LNCaP clone FGC (cell line): ENCODE measurements around the gene SEPTIN7.
A peak's percentile ranks its signal among the peaks of the same experiment; 100 is the strongest.

Source experiments
- DNase-seq: peaks from one replicate; pipeline ENCODE4 v3.0.0-alpha.2; 2011; ENCODE audit warnings: low read depth
- H3K4me3 ChIP-seq: 2 replicates; pipeline ENCODE4 v1.5.1; 2011; ENCODE audit warnings: mild to moderate bottlenecking, low read depth, low read length, control low read depth
- TF ChIP-seq, protein P1 (sequence below): IDR thresholded peaks from 2 replicates; pipeline ENCODE4 v1.5.1; 2012; ENCODE audit warnings: mild to moderate bottlenecking; ENCODE audit not compliant: control insufficient read depth, insufficient read depth; ENCODE audit errors: extremely low read depth

SEPTIN7 gene

DNA sequence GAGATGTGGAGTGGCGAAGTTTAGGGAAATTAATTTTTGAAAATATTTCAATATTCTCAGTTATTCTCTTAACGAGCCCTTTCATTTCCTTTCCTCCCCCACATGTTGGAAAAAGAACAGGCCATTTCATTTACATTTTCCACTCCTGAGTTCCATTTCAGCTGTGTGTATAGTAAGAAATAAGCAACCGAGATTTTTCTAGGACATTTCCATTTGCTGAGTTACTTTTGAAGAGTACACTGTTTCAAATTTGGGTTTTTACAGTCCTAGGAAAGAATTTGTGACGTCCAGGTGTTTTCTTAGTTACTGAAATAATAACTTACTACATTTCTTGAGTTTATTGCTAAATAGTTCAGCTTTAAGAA, 1.2 kb downstream of the SEPTIN7 start:
- peak overlapping the region; percentile 84 for H3K4me3 ChIP-seq
- DNase-seq: no peak
- TF ChIP-seq, protein P1, sequence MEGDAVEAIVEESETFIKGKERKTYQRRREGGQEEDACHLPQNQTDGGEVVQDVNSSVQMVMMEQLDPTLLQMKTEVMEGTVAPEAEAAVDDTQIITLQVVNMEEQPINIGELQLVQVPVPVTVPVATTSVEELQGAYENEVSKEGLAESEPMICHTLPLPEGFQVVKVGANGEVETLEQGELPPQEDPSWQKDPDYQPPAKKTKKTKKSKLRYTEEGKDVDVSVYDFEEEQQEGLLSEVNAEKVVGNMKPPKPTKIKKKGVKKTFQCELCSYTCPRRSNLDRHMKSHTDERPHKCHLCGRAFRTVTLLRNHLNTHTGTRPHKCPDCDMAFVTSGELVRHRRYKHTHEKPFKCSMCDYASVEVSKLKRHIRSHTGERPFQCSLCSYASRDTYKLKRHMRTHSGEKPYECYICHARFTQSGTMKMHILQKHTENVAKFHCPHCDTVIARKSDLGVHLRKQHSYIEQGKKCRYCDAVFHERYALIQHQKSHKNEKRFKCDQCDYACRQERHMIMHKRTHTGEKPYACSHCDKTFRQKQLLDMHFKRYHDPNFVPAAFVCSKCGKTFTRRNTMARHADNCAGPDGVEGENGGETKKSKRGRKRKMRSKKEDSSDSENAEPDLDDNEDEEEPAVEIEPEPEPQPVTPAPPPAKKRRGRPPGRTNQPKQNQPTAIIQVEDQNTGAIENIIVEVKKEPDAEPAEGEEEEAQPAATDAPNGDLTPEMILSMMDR: no peak

DNA sequence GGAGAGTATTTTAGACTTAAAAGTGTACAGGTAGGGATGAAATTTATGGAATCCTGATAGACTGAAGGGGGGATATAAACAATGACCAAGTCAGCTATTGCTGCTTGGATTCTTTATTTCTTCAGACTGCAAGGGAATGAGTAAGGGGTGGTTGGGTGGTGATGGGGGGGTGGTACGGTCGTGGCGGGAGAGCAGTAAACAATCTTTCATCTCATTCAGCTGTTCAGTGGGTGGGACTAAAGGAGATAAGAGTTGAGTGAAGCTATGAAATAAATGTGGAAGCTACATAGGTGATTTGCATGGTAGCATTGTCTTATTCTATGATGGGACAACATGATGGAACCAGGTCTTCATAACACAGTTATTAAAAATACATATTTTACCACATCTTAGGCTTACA, 1.8 kb downstream of the SEPTIN7 start:
- DNase-seq: no peak

DNA sequence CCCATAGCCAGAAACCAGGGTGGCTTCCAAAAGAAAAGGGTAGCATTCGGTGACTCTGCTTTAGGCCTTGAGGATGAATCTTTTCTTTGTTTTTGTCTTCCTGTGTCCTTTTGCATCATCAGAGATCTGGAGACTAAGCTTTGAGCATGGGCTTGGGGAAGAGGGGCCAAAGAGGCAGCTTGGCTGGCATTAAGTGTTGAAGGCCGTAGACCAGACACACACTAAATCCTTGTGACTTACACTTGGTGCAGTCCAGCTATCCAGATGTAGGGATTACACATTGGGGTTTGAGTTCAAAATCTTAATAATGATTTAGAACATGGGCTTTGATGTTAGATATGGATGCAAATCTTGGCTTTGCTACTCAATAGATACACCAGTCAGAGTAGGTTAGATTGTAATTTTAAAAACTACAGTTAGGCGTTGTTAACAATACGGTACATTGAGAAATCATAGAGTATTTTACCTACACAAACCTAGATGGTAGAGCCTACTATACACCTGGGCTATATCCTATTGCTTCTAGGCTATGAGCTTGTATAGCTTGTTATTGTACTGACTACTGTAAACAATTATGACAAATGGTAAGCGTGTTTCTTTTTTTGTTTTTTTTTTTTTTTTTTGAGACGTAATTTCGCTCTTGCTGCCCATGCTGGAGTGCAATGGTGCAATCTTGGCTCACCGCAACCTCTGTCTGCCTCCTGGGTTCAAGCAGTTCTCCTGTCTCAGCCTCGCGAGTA, 3.5 kb downstream of the SEPTIN7 start:
- no peak for DNase-seq
- no peak overlapping the region for H3K4me3 ChIP-seq
- TF ChIP-seq, protein P1: no peak

More for the DNA sequence above, 1.8 kb downstream of the SEPTIN7 start:
- peak overlapping the region; percentile 84 for H3K4me3 ChIP-seq
- TF ChIP-seq, protein P1: no peak

DNA sequence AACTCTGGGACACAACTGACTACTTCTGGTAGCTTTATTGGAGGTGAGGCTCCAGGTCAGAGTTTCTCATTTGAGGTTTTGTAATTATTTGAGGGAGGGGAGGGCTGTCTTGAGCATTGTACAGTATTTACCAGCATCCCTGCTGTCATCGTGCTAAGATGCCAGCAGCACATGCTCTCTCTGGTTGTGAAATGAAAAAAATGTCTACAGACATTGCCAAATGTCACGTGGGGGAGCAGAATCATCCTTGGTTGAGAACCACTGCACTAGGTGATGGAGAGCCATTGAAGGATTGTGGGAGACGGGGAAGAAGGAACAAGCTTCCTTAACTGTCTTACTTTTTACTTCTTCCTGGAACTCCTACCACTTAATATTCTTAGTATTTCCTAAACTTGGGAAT, 5.0 kb downstream of the SEPTIN7 start:
- DNase-seq: no peak
- TF ChIP-seq, protein P1: no peak
- H3K4me3 ChIP-seq: no peak overlapping the region

DNA sequence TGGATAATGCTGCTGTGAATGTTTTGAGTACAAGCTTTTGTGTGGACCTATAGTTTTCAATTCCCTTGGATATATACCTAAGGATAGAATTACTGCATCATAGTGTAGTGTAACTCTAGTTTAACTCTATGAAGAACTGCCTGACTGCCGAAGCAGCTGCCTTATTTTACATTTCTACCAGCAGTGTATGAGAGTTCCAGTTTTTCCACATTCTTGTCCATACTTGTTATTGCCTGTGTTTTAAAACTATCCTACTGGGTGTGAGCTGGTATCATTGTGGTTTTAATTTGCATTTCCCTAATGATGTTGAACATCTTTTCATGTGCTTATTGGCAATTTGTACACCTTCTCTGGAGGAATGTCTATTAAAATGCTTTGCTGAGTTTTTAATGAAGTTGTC, 15.7 kb downstream of the SEPTIN7 start:
- TF ChIP-seq, protein P1: no peak
- no peak overlapping the region for H3K4me3 ChIP-seq
- DNase-seq: no peak

DNA sequence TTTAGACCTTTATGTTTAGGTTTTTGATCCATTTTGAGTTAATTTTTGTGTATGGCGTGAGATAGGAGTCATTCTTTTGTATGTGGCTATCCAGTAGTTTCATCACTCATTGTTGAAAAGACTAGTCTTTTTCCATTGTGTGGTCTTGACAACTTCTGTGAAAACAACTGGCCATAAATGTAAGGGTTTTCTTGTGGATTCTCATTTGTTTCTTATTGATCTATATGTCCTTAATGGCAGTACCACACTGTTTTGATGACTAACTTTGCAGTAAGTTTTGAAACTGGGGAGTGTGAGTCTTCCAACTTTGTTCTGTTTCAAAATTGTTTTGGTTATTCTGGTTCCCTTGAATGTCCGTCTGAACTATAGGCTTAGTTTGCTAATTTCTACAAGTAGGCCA, 16.3 kb downstream of the SEPTIN7 start:
- no peak for DNase-seq
- H3K4me3 ChIP-seq: no peak overlapping the region
- TF ChIP-seq, protein P1: no peak

DNA sequence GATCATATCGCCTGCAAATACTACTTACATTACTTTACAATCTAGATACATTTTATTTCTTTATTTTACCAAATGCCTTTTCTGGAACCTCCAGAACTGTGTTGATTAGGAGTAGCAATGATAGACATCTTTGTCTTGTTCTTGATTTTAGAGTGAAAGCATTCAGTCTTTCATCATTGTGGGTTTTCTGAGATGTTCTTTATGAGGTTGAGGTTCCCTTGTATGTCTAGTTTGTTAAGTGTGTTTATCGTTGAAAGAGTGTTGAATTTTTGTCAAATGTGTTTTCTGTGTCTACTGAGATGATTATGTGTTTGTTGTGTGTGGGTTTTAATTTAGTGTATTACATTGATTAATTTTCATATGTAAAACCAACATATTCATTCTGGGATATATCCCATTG, 17.1 kb downstream of the SEPTIN7 start:
- no peak for DNase-seq
- H3K4me3 ChIP-seq: no peak overlapping the region
- TF ChIP-seq, protein P1: no peak
